ENCODE measurements around the gene HELZ.

GRCh38 chr17:67171560-67171959 lies 73.4 kb downstream of the HELZ start:
- TF ChIP-seq ZNF596 (tag by site-specific recombination; IDR thresholded peaks at IDR 0.05) (no peak), ZNF704 (tag by site-specific recombination; IDR thresholded peaks at IDR 0.05) (no peak), ZSCAN4 (tag by site-specific recombination; IDR thresholded peaks at IDR 0.05) (no peak), TSHZ1 (tag by site-specific recombination; IDR thresholded peaks at IDR 0.05; ENCODE audit: borderline replicate concordance) (no peak), ZBTB20 (tag by site-specific recombination; IDR thresholded peaks at IDR 0.05) (no peak), CTCF (tag by site-specific recombination; IDR thresholded peaks at IDR 0.05) (no peak), ZBTB1 (tag by site-specific recombination; IDR thresholded peaks at IDR 0.05) (no peak)
